ENCODE results near the gene SCN5A. TPM values are rescaled to one million over a fixed set of nuclear protein-coding genes. Genes with fewer than 3 reads are reported as not detected.

The SCN5A gene
- total RNA-seq, 2 experiments from 2014 or later = 0.10 TPM; not detected in 1

GRCh38 chr3:38549082-38549481, 100.4 kb downstream of the SCN5A start:
- peaks cover 2% of the 10 kb centered on the region for H3K27me3 Mint-ChIP-seq
- ChIA-PET CTCF (no interaction called here), POLR2A (no interaction called here)
- H3K27ac Mint-ChIP-seq = no peak overlapping the region
- peak; percentile 12 for DNase-seq
- no peaks in the 10 kb centered on the region for H3K36me3 Mint-ChIP-seq (ENCODE audit: low read depth)
- no peak overlapping the region for H3K4me3 Mint-ChIP-seq
- H3K9me3 Mint-ChIP-seq = no peaks in the 10 kb centered on the region
- no peaks in the 10 kb centered on the region for H3K4me1 Mint-ChIP-seq

- ChIA-PET POLR2A (no interaction called here), CTCF (interaction anchor here (1.7 kb wide), 1 partner anchor 27 kb away, joined by 5 read pairs; no protein-coding TSS in a partner anchor)
- H3K27me3 Mint-ChIP-seq = peaks cover 2% of the 10 kb centered on the region
- H3K9me3 Mint-ChIP-seq = no peaks in the 10 kb centered on the region
- no peak overlapping the region for H3K4me3 Mint-ChIP-seq
- H3K27ac Mint-ChIP-seq = no peak overlapping the region
- H3K36me3 Mint-ChIP-seq (ENCODE audit: low read depth) = no peaks in the 10 kb centered on the region
- DNase-seq = peak; percentile 9
- H3K4me1 Mint-ChIP-seq = no peaks in the 10 kb centered on the region
These were observed 101.1 kb downstream of the SCN5A start for GRCh38 chr3:38548154-38548931.

GRCh38 chr3:38545983-38546382, 103.5 kb downstream of the SCN5A start:
- DNase-seq = peak; percentile 12
- H3K4me3 Mint-ChIP-seq = no peak overlapping the region
- CTCF ChIA-PET = no interaction called here
- peaks cover 2% of the 10 kb centered on the region for H3K27me3 Mint-ChIP-seq
- H3K4me1 Mint-ChIP-seq = no peaks in the 10 kb centered on the region
- no peaks in the 10 kb centered on the region for H3K36me3 Mint-ChIP-seq (ENCODE audit: low read depth)
- POLR2A ChIA-PET = no interaction called here
- H3K27ac Mint-ChIP-seq = no peak overlapping the region
- no peaks in the 10 kb centered on the region for H3K9me3 Mint-ChIP-seq

GRCh38 chr3:38545550-38545949, 103.9 kb downstream of the SCN5A start:
- Mint-ChIP-seq H3K27ac (no peak overlapping the region), H3K9me3 (no peaks in the 10 kb centered on the region), H3K4me1 (no peaks in the 10 kb centered on the region), H3K4me3 (no peak overlapping the region), H3K36me3 (ENCODE audit: low read depth) (no peaks in the 10 kb centered on the region), H3K27me3 (peaks cover 2% of the 10 kb centered on the region)
- no peak for DNase-seq
- CTCF ChIA-PET = no interaction called here
- POLR2A ChIA-PET = no interaction called here

- Mint-ChIP-seq H3K27ac (no peak overlapping the region), H3K4me3 (no peak overlapping the region), H3K27me3 (peaks cover 2% of the 10 kb centered on the region), H3K9me3 (no peaks in the 10 kb centered on the region), H3K36me3 (ENCODE audit: low read depth) (no peaks in the 10 kb centered on the region), H3K4me1 (no peaks in the 10 kb centered on the region)
- POLR2A ChIA-PET = no interaction called here
- peak; percentile 14 for DNase-seq
- CTCF ChIA-PET = interaction anchor here (1.1 kb wide), 1 partner anchor 106 kb away, joined by 3 read pairs; no protein-coding TSS in a partner anchor
These were observed 104.6 kb downstream of the SCN5A start for GRCh38 chr3:38544926-38545325.

- POLR2A ChIA-PET = no interaction called here
These were observed 105.9 kb downstream of the SCN5A start for GRCh38 chr3:38543586-38543985.

GRCh38 chr3:38542401-38543298, 106.8 kb downstream of the SCN5A start:
- DNase-seq = no peak
- H3K4me3 Mint-ChIP-seq = no peak overlapping the region

More at GRCh38 chr3:38543586-38543985, 105.9 kb downstream of the SCN5A start:
- no peak overlapping the region for H3K27ac Mint-ChIP-seq
- H3K4me3 Mint-ChIP-seq = no peak overlapping the region
- CTCF ChIA-PET = no interaction called here
- no peaks in the 10 kb centered on the region for H3K4me1 Mint-ChIP-seq
- DNase-seq = no peak
- no peaks in the 10 kb centered on the region for H3K36me3 Mint-ChIP-seq (ENCODE audit: low read depth)
- no peaks in the 10 kb centered on the region for H3K9me3 Mint-ChIP-seq
- peaks cover 2% of the 10 kb centered on the region for H3K27me3 Mint-ChIP-seq

GRCh38 chr3:38541806-38542205, 107.7 kb downstream of the SCN5A start:
- no peak for DNase-seq
- Mint-ChIP-seq H3K9me3 (no peaks in the 10 kb centered on the region), H3K4me1 (no peaks in the 10 kb centered on the region), H3K36me3 (ENCODE audit: low read depth) (no peaks in the 10 kb centered on the region), H3K27ac (no peak overlapping the region), H3K4me3 (no peak overlapping the region), H3K27me3 (peaks cover 2% of the 10 kb centered on the region)
- POLR2A ChIA-PET = no interaction called here
- CTCF ChIA-PET = interaction anchor here (1.1 kb wide), 1 partner anchor 115 kb away, joined by 3 read pairs; no protein-coding TSS in a partner anchor

More at GRCh38 chr3:38542401-38543298, 106.8 kb downstream of the SCN5A start:
- H3K27me3 Mint-ChIP-seq = peaks cover 2% of the 10 kb centered on the region
- CTCF ChIA-PET = no interaction called here
- POLR2A ChIA-PET = no interaction called here
- no peaks in the 10 kb centered on the region for H3K9me3 Mint-ChIP-seq
- H3K36me3 Mint-ChIP-seq (ENCODE audit: low read depth) = no peaks in the 10 kb centered on the region
- no peak overlapping the region for H3K27ac Mint-ChIP-seq
- H3K4me1 Mint-ChIP-seq = no peaks in the 10 kb centered on the region

- Mint-ChIP-seq H3K4me1 (no peaks in the 10 kb centered on the region), H3K4me3 (no peak overlapping the region), H3K27ac (no peak overlapping the region), H3K9me3 (no peaks in the 10 kb centered on the region), H3K27me3 (no peaks in the 10 kb centered on the region), H3K36me3 (ENCODE audit: low read depth) (no peaks in the 10 kb centered on the region)
- POLR2A ChIA-PET = no interaction called here
- no peak for DNase-seq
- CTCF ChIA-PET = no interaction called here
These were observed 110.6 kb downstream of the SCN5A start for GRCh38 chr3:38538773-38539353.

GRCh38 chr3:38536671-38537070, 112.8 kb downstream of the SCN5A start:
- ChIA-PET POLR2A (no interaction called here), CTCF (no interaction called here)
- Mint-ChIP-seq H3K4me1 (no peaks in the 10 kb centered on the region), H3K27me3 (no peaks in the 10 kb centered on the region), H3K4me3 (no peak overlapping the region), H3K9me3 (no peaks in the 10 kb centered on the region), H3K27ac (no peak overlapping the region), H3K36me3 (ENCODE audit: low read depth) (no peaks in the 10 kb centered on the region)
- DNase-seq = no peak

GRCh38 chr3:38534604-38535003, 114.9 kb downstream of the SCN5A start:
- no peak overlapping the region for H3K27ac Mint-ChIP-seq

GRCh38 chr3:38534180-38534579, 115.3 kb downstream of the SCN5A start:
- H3K36me3 Mint-ChIP-seq (ENCODE audit: low read depth) = no peaks in the 10 kb centered on the region
- H3K4me3 Mint-ChIP-seq = no peak overlapping the region
- H3K27me3 Mint-ChIP-seq = no peaks in the 10 kb centered on the region
- ChIA-PET POLR2A (no interaction called here), CTCF (interaction anchor here (1.7 kb wide), 1 partner anchor 13 kb away, joined by 7 read pairs; no protein-coding TSS in a partner anchor)
- no peak overlapping the region for H3K27ac Mint-ChIP-seq
- H3K9me3 Mint-ChIP-seq = no peaks in the 10 kb centered on the region
- no peaks in the 10 kb centered on the region for H3K4me1 Mint-ChIP-seq
- no peak for DNase-seq

More at GRCh38 chr3:38534604-38535003, 114.9 kb downstream of the SCN5A start:
- POLR2A ChIA-PET = no interaction called here
- H3K27me3 Mint-ChIP-seq = no peaks in the 10 kb centered on the region
- H3K4me1 Mint-ChIP-seq = no peaks in the 10 kb centered on the region
- H3K36me3 Mint-ChIP-seq (ENCODE audit: low read depth) = no peaks in the 10 kb centered on the region
- CTCF ChIA-PET = interaction anchor here (1.7 kb wide), 1 partner anchor 13 kb away, joined by 7 read pairs; no protein-coding TSS in a partner anchor
- DNase-seq = no peak
- no peaks in the 10 kb centered on the region for H3K9me3 Mint-ChIP-seq
- H3K4me3 Mint-ChIP-seq = no peak overlapping the region
